ENCODE measurements around the gene ARFGEF3.
A peak's percentile ranks its signal among the peaks of the same experiment; 100 is the strongest.
"Not testable (repeated sequence)": the region's sequence is repeated elsewhere in the genome, so short reads cannot be mapped to it uniquely, and the experiment has no call there.

ARFGEF3 gene

GRCh38 chr6:138161338-138162110 lies at the start of gene ARFGEF3:
Gene ARFGEF3 (plus strand): TSS chr6:138161939. CDS start chr6:138162087, 148 bp downstream.
- Histone ChIP-seq H3K27me3 (peaks cover 49 to 70% (median 61%) of the 10 kb centered on the region in 11 experiments), H3K4me2 (peak within 1 kb of the TSS; percentile 88 to 100 (median 98)), H3K4me1 (peaks cover 6 to 16% (median 15%) of the 10 kb centered on the region in 10 experiments; a peak in 18 of 20 replicates), H4K20me1 (peaks cover 0 to 13% (median 0%) of the 10 kb centered on the region in 11 experiments; a peak in 3 of 22 replicates), H3K9me3 (replicated peaks in 1 of 11) (peaks cover 0 to 9% (median 0%) of the 10 kb centered on the region in 11 experiments; a peak in 2 of 22 replicates), H3K4me3 (peak within 1 kb of the TSS; percentile 57 to 78 (median 68)), H3K9ac (peak within 1 kb of the TSS; percentile 11 to 62 (median 55); a peak in 15 of 22 replicates), H3K27ac (0 out of 22 replicates have a peak within 1 kb of the TSS, but pooled peaks of 1 of the 11 experiments have one; percentile 12), H3K36me3 (no peaks in the 10 kb centered on the region)
- TF ChIP-seq Cebpa-rat (IDR thresholded peaks at IDR 0.05) = no peak

DNA sequence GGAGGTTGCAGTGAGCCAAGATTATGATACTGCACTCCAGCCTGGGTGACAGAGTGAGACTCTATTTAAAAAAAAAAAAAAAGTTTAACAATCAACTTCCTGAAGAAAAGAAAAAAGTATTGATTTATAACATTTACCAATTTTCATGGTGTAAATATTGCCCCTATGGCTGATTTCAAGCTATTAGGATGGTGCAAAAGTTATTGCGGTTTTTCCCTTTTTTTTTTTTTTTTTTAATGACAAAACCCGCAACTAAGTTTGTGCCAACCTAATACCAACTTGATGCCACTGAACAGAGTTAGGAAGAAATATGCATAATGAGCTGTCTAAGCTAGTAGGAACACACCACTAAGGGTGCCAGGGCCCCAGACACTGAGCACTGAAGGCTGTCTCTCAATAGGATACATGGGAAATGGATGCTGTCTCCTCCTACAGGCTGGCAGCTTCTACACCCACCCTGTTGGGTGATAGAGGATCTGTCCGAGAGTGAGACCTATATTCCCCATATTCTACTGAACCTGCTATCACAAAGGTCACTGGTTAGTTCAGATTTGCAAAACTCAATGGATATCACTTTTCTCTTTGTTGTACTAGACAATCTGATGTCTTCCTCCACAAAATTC lies 48.0 kb upstream of the ARFGEF3 start:
- Histone ChIP-seq H3K36me3 (no peaks in the 10 kb centered on the region), H3K4me2 (no peak overlapping the region), H3K4me3 (no peak overlapping the region), H3K4me1 (peaks cover 0 to 10% (median 9%) of the 10 kb centered on the region in 10 experiments; a peak in 15 of 20 replicates), H4K20me1 (no peaks in the 10 kb centered on the region), H3K27me3 (peaks cover 6 to 7% (median 7%) of the 10 kb centered on the region in 11 experiments), H3K9me3 (replicated peaks in 1 of 11) (no peaks in the 10 kb centered on the region), H3K27ac (no peak overlapping the region), H3K9ac (no peak overlapping the region)
- no peak for TF ChIP-seq Cebpa-rat (IDR thresholded peaks at IDR 0.05)

GRCh38 chr6:138115201-138115600 lies 46.5 kb upstream of the ARFGEF3 start:
- Histone ChIP-seq H3K27me3 (no peaks in the 10 kb centered on the region; a peak in 1 of 22 replicates), H3K36me3 (no peaks in the 10 kb centered on the region), H3K4me3 (no peak overlapping the region), H3K9me3 (replicated peaks in 1 of 11) (no peaks in the 10 kb centered on the region; a peak in 1 of 22 replicates), H3K27ac (no peak overlapping the region), H3K9ac (no peak overlapping the region), H3K4me2 (peak overlapping the region in 9 of 11 experiments; percentile 20 to 65 (median 56); a peak in 16 of 22 replicates), H3K4me1 (peaks cover 0 to 10% (median 9%) of the 10 kb centered on the region in 10 experiments; a peak in 15 of 20 replicates), H4K20me1 (no peaks in the 10 kb centered on the region)
- no peak for TF ChIP-seq Cebpa-rat (IDR thresholded peaks at IDR 0.05)

DNA sequence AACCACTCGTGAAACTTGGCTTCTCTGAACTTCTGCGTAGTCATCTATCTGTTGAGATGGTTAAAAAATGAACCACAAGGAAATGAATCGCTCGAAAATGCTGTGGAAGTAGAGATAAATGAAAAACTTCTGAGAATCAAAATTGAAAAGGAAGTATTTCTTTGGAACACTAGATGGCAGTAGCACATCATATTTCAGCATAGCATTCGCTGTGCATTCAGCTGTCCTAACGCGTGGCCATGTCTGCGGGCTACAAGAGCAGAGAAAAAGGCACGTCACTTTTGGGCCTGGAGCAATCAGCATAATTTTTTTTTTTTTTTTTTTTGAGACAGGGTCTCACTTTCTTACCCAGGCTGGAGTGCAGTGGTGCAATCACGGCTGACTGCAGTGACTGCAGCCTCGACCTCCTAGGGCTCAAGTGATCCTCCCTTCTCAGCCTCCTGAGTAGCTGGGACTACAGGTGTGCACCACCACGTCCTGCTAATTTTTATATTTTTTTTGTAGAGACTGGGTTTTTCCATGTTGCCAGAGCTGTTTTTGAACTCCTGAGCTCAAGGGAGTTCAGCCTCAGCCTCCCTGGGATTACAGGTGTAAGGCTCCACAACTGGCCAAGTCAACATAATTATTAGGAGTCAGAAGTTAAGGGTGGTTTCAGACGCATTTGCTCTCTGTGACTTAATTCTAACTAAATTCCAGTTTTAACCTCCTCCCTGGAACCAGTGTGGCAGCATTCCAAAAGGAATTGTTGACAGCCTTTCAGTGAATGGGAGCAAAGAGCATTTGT lies 45.7 kb upstream of the ARFGEF3 start:
- H3K4me3 ChIP-seq = no peak overlapping the region
- no peak overlapping the region for H3K9ac ChIP-seq
- H3K9me3 ChIP-seq (replicated peaks in 1 of 11) = no peaks in the 10 kb centered on the region; a peak in 1 of 22 replicates
- H3K27ac ChIP-seq = no peak overlapping the region
- peaks cover 0 to 10% (median 9%) of the 10 kb centered on the region in 10 experiments; a peak in 15 of 20 replicates for H3K4me1 ChIP-seq
- no peaks in the 10 kb centered on the region for H3K36me3 ChIP-seq
- no peak for TF ChIP-seq Cebpa-rat (IDR thresholded peaks at IDR 0.05)
- H4K20me1 ChIP-seq = no peaks in the 10 kb centered on the region
- H3K4me2 ChIP-seq = peak overlapping the region in 10 of 11 experiments; percentile 2 to 65 (median 49); a peak in 14 of 22 replicates
- no peaks in the 10 kb centered on the region; a peak in 1 of 22 replicates for H3K27me3 ChIP-seq

DNA sequence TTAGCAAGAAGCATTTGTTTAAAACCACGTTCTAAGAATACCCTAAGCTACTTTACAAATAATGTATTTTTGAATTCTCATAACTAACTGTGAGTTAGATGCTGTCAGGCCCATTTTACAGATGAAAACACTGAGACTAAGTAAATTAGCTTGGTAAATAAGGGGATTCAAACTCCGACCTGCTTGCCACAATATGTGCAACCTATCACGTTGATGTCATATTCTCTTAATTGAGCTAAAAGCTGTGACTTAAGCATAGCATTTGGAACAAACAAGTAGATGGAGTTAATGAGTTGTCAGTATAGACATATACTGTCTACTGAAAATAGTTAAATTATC lies 45.1 kb upstream of the ARFGEF3 start:
- Histone ChIP-seq H3K9ac (no peak overlapping the region), H4K20me1 (no peaks in the 10 kb centered on the region), H3K4me2 (no peak overlapping the region), H3K27ac (no peak overlapping the region), H3K9me3 (replicated peaks in 1 of 11) (no peaks in the 10 kb centered on the region; a peak in 1 of 22 replicates), H3K4me3 (no peak overlapping the region), H3K36me3 (no peaks in the 10 kb centered on the region), H3K4me1 (peaks cover 0 to 10% (median 9%) of the 10 kb centered on the region in 10 experiments; a peak in 15 of 20 replicates), H3K27me3 (no peaks in the 10 kb centered on the region; a peak in 1 of 22 replicates)
- no peak for TF ChIP-seq Cebpa-rat (IDR thresholded peaks at IDR 0.05)

DNA sequence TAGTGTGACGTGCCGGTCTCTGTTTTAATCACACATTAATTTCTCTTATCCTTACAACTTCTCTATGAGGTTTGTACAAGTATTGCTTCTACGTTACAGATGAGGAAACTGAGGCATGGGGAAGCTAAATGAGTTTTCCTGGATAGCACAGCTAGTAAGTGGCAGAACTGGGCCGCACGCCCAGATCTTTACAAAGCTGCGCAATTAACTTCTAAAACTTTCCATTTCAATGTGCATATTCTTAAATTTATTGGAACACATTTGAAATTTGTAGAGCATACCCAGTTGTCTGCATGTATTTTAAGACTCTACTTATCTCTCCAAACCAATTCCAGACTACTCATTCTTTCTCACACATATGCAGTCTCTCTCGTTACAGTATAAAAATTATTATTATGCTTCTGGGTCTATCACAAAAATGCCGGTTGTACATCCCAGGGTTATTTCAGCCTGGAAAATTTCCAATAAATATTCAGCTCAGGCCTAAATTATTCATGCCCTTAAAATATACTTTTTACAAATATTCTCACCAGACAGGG lies 44.3 kb upstream of the ARFGEF3 start:
- Histone ChIP-seq H4K20me1 (no peaks in the 10 kb centered on the region), H3K9me3 (replicated peaks in 1 of 11) (no peaks in the 10 kb centered on the region; a peak in 1 of 22 replicates), H3K4me1 (peaks cover 0 to 10% (median 9%) of the 10 kb centered on the region in 10 experiments; a peak in 15 of 20 replicates), H3K9ac (no peak overlapping the region), H3K4me3 (no peak overlapping the region), H3K36me3 (no peaks in the 10 kb centered on the region), H3K4me2 (no peak overlapping the region), H3K27ac (no peak overlapping the region), H3K27me3 (no peaks in the 10 kb centered on the region; a peak in 1 of 22 replicates)
- no peak for TF ChIP-seq Cebpa-rat (IDR thresholded peaks at IDR 0.05)

GRCh38 chr6:138119229-138119628 lies 42.5 kb upstream of the ARFGEF3 start:
- H3K4me2 ChIP-seq; H3K9ac ChIP-seq; H3K27me3 ChIP-seq; H4K20me1 ChIP-seq; H3K36me3 ChIP-seq; H3K27ac ChIP-seq; H3K4me3 ChIP-seq; H3K9me3 ChIP-seq (replicated peaks in 1 of 11): not testable (repeated sequence)
- H3K4me1 ChIP-seq = peaks cover 0 to 10% (median 9%) of the 10 kb centered on the region in 10 experiments; a peak in 15 of 20 replicates

- Histone ChIP-seq H4K20me1 (no peaks in the 10 kb centered on the region), H3K9me3 (replicated peaks in 1 of 11) (peaks cover 0 to 10% (median 0%) of the 10 kb centered on the region in 11 experiments; a peak in 7 of 22 replicates), H3K36me3 (no peaks in the 10 kb centered on the region), H3K4me2 (no peak overlapping the region), H3K9ac (no peak overlapping the region), H3K4me1 (peaks cover 0 to 8% (median 7%) of the 10 kb centered on the region in 10 experiments; a peak in 15 of 20 replicates), H3K27me3 (no peaks in the 10 kb centered on the region), H3K27ac (no peak overlapping the region), H3K4me3 (no peak overlapping the region)
- no peak for TF ChIP-seq Cebpa-rat (IDR thresholded peaks at IDR 0.05)
These were observed 41.8 kb upstream of the ARFGEF3 start for GRCh38 chr6:138119976-138120375.

Data from BLaER1 treated with 17β-estradiol and CSF1 and Interleukin-3, amounts not matched to agents 10 nM and 100 nM (cell line).